GM18873 (cell line): ENCODE measurements around the gene OIT3.

Experiments used
- ATAC-seq: cut with Tn5 transposase; IDR thresholded peaks from one replicate; pipeline ENCODE4 v1.9.1; 2021; ENCODE audit warnings: mild to moderate bottlenecking, moderate library complexity, moderate number of reproducible peaks; ENCODE audit not compliant: unreplicated experiment, low FRiP score

Gene OIT3

DNA sequence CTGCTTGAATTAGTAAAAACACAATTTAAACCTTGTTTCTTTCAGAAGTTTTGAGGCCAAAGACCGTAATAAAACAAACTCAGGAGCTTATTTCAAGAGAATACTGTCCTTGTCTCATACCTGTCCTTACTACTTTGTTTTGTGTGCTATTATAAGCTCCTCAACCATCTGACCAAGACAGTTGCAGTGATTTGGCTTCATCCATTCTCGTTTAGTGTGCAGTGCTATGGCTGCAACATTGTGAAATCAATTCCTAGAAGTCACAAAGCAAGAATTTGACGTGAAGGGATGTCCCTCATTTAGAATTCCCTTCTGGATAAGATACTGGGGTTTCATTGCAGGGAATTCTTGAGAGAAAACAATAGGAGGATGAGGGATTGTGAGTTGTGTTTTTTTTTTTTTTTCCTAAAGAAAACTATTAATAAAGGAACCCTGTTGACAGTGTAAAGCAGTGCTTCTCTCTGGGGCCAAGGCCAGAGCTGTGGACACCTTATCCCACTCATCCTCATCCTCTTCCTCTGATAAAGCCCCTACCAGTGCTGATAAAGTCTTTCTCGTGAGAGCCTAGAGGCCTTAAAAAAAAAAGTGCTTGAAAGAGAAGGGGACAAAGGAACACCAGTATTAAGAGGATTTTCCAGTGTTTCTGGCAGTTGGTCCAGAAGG lies at the start of gene OIT3:
OIT3 (plus strand) TSS at position 604 of the 663 bp plus-strand sequence. CDS start 60 bp downstream, outside the sequence.
- no peak for ATAC-seq

DNA sequence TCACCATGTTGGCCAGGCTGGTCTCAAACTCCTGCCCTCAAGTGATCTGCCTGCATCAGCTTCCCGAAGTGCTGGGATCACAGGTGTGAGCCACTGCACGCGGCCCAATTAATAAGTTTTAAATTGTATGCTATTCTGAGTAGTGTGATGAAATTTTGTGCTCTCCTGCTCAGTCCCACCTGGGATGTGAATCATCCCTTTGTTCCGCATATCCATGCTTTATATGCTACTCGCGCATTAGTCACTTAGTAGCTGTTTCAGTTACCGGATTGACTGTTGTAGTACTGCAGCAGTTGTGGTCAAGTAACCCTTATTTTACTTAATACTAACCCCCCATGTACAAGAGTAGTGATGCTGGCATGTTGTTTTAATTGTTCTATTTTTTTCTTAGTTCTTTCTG lies 47.3 kb upstream of the OIT3 start:
- ATAC-seq: no peak

- ATAC-seq: no peak
These were observed 45.9 kb upstream of the OIT3 start for GRCh38 chr10:72847681-72848080.

- no peak for ATAC-seq
These were observed 42.7 kb upstream of the OIT3 start for GRCh38 chr10:72850861-72851260.

DNA sequence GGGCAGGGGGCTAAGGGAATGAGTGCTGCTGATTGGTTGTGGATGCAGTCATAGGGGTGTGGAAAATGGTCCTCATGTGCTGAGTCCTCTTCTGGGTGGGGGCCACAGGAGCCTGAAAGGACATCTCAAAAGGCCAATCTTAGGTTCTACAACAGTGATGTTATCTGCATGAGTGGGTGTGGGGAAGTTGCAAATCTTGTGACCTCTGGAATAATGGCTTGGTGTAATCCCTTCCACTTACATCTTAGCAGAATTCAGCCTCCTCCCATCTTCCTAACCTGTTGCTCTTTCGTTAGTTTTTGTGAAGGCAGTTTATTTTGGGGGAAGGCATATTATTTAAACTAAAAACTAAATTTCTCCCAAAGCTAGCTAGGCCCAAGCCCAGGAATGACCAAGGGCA lies 42.0 kb upstream of the OIT3 start:
- ATAC-seq: no peak

DNA sequence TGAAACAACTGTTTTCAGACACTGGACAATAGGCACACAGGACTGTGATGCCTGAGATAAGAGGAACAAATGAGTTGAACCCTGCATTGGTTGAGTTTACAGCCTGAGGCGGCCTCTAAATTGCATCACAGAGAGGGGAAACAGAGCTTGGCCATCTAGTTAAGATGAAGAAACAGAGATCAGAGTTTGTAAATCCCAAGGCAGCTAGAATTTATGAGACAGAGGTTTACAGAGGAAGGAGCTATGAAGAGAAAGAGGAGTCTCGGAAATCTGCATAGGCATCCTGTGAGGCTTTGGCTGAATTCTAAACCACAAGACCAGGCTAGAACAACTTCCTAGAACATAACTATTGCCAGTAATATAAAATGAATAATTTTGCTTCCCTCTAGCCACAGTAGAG lies 41.0 kb upstream of the OIT3 start:
- ATAC-seq: no peak

- no peak for ATAC-seq
These were observed 38.4 kb upstream of the OIT3 start for GRCh38 chr10:72855129-72855528.

DNA sequence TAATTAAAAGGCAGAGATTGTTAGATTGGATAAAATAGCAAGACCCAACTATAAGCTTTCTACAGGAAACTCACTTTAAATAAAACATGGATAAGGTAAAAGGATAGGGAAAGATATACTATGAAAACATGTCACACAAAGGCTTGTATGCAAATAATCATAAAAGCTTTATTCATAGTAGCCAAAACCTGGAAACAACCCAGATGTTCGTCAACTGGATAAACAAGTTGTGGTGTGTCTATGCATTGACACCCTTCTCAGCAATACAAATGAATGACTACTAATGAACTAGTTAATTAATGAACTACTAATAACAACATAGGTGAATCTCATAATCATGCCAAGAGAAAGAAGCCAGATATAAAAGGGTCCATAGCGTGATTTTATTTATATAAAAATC lies 37.7 kb upstream of the OIT3 start:
- ATAC-seq: no peak

- ATAC-seq: no peak
These were observed 35.5 kb upstream of the OIT3 start for GRCh38 chr10:72858067-72858466.

GRCh38 chr10:72862957-72863356 lies 30.6 kb upstream of the OIT3 start:
- no peak for ATAC-seq

DNA sequence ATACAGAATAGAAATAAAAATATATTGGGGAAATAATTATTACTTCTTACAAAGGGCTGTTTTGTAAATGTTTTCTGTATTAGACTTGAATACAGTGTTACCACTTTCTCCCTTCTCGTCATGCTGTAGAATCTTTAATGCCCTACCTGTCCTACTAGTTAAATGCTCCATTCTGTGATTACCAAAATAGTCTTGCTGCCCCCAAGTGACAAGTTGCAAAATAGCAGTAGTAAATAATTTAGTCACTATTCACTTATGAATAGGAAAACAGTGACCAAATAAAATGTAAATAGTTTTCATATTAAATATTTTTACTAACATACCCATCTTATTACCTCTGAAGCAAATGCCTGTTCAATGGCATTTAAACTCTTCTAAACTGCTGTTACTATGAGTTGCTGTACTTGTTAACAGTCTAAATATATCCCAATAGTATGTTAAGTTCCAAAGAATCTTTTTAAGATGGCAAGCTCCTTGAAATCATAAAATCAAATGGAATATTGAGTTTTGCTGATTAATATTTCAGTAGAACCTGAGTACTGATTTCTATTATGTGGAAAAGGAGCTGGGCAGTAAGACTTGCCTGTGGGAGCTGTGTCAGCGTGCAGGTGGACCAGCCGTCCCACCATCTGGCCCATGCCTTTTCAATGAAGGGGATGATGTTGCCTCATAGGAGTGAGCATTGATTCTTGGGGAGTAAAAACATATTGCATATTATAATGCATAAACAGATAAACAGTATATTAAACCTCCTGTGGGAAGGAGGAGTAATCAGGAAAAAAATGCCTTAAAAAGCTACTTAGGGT lies 18.1 kb upstream of the OIT3 start:
- no peak for ATAC-seq

DNA sequence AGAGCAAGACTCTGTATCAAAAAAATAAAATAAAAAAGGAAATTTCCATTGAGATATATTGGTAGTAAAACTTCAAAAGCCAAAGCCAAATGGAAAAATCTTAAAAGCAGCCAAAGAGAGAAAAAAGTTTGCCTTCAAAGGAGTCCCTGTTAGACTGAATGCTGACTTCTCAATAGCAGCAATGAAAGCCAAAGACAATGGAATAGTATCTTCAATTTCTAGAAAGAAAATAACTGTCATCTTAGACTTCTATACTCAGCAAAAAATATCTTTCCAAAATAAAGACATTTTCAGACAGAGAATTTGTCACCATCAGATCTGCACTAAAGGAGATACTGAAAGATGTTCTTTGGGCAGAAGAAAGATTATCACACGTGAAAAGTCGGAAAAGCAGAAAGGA lies 14.3 kb upstream of the OIT3 start:
- no peak for ATAC-seq

GRCh38 chr10:72881291-72881690 lies 12.2 kb upstream of the OIT3 start:
- no peak for ATAC-seq

- no peak for ATAC-seq
These were observed 9.7 kb upstream of the OIT3 start for GRCh38 chr10:72883861-72884260.

- ATAC-seq: no peak
These were observed 7.6 kb upstream of the OIT3 start for GRCh38 chr10:72885953-72886352.

DNA sequence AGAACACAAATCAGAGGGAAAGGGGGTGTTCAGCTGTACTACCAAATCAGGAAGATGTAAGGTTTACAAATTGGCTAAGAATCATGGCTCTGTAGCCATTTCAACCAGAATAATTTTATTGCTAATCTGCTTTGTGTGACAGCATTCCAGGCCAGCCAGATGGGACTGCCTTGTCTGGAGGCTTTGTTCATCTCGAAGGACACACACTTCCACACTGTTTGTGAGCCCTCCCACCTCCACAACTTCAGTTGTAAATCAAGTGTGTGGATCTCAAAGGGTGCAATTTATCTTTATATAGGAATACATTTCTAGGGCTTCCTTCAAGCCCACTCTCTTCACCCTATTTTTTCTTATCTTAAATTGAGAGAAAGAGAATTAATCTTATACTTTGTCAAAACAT lies 6.9 kb upstream of the OIT3 start:
- ATAC-seq: no peak

GRCh38 chr10:72887043-72887442 lies 6.5 kb upstream of the OIT3 start:
- no peak for ATAC-seq

DNA sequence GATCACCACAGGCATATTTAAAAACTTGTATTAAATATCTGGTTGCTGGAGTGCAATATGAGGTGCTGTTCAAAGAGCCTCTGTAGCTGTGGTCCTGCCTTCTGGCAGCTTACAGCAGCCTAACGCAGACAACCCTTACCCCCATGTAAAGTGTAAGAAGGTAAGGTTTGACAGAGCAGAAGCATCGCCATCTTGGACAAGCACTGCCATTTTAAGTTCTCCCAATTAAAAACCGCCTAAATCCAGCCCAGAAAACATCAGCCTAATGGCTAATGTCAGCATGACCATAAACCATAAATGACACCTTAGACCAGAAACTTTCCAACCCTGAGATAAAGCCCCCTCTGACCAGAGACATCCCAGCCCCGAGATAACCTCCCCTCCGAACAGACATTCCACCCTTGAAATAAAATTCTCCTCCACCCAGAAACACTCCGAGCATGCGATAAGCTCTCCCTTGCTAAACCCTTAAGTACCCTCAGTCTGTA lies 5.3 kb upstream of the OIT3 start:
- no peak for ATAC-seq

GRCh38 chr10:72889391-72889831 lies 4.1 kb upstream of the OIT3 start:
- no peak for ATAC-seq

DNA sequence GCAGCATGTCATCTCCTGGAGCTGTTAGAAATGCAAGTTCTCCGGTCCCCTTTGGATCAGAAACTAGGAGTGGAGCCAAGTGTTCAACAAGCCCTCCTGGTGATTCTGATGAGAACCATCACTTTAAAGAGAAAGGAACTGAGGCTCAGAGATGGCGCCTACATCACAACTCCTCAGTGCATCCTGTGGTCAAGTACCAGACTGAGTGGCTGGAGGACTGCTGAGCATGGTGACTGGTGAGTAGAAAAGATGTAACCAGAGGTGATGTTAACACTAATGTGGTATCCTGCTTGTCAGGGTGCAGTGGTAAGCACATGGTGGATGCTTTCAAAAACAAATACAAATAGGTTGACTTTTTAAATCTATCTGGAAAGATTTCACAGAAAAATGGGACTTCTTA lies 3.5 kb upstream of the OIT3 start:
- ATAC-seq: no peak

GRCh38 chr10:72895236-72895850 lies 1.8 kb downstream of the OIT3 start:
- ATAC-seq: no peak
